T-helper 1 cell treated with Interleukin-12 subunit alpha and Interleukin-12 subunit beta and Interleukin-4 antibody, amounts not matched to agents 30 μg/mL and 1 μg/mL, for 36 hours (primary cell): Measurements from ENCODE around the gene SLC35G6.
A peak's percentile ranks its signal among the peaks of the same experiment; 100 is the strongest.

Experiments used
- H3K27ac Mint-ChIP-seq: one replicate; pipeline ENCODE4 v1.8.0; 2021; ENCODE audit warnings: mild to moderate bottlenecking, mixed read lengths
- H3K27me3 Mint-ChIP-seq: one replicate; pipeline ENCODE4 v1.8.0; 2021; ENCODE audit warnings: low read depth, mixed read lengths
- H3K36me3 Mint-ChIP-seq: one replicate; pipeline ENCODE4 v1.8.0; 2021; ENCODE audit warnings: low read depth, mixed read lengths
- H3K4me1 Mint-ChIP-seq: one replicate; pipeline ENCODE4 v1.8.0; 2021; ENCODE audit warnings: low read depth, mixed read lengths
- H3K4me3 Mint-ChIP-seq: one replicate; pipeline ENCODE4 v1.8.0; 2021; ENCODE audit warnings: mild to moderate bottlenecking, moderate library complexity, mixed read lengths
- H3K9me3 Mint-ChIP-seq: one replicate; pipeline ENCODE4 v1.8.0; 2021; ENCODE audit warnings: mixed read lengths

SLC35G6 gene

DNA sequence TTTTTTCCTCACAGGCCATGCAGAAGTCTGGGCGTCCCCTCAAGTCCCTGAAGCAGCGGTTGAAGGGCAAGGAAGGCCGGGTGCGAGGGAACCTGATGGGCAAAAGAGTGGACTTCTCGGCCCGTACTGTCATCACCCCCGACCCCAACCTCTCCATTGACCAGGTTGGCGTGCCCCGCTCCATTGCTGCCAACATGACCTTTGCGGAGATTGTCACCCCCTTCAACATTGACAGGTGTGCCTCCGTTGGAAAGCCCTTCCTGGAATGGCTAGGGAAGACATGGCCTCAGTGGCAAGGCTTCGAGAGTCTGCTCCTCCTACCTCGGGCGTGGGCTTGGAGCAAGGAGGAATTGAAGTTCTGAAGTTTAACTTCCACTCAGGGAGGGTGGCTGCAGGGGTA, 16.4 kb downstream of the SLC35G6 start:
- no peaks in the 10 kb centered on the region for H3K27me3 Mint-ChIP-seq
- H3K9me3 Mint-ChIP-seq: no peaks in the 10 kb centered on the region
- no peak overlapping the region for H3K27ac Mint-ChIP-seq
- H3K4me1 Mint-ChIP-seq: peaks cover 15% of the 10 kb centered on the region
- H3K36me3 Mint-ChIP-seq: peaks cover 63% of the 10 kb centered on the region
- H3K4me3 Mint-ChIP-seq: no peak overlapping the region

DNA sequence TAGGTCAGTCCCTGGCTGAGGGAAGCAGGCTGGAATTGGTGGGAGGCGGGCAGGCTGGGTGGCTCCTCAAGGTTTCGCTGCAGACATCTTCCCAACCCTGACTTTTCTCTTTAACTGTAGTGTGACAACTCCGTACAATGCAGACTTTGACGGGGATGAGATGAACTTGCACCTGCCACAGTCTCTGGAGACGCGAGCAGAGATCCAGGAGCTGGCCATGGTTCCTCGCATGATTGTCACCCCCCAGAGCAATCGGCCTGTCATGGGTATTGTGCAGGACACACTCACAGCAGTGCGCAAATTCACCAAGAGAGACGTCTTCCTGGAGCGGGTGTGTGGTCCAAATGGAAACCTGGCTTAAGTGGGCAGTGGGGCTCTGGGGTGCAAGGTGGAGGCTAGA, 17.9 kb downstream of the SLC35G6 start:
- Mint-ChIP-seq H3K36me3 (peaks cover 66% of the 10 kb centered on the region), H3K27me3 (no peaks in the 10 kb centered on the region), H3K9me3 (no peaks in the 10 kb centered on the region), H3K4me1 (peaks cover 6% of the 10 kb centered on the region), H3K27ac (no peak overlapping the region), H3K4me3 (no peak overlapping the region)

DNA sequence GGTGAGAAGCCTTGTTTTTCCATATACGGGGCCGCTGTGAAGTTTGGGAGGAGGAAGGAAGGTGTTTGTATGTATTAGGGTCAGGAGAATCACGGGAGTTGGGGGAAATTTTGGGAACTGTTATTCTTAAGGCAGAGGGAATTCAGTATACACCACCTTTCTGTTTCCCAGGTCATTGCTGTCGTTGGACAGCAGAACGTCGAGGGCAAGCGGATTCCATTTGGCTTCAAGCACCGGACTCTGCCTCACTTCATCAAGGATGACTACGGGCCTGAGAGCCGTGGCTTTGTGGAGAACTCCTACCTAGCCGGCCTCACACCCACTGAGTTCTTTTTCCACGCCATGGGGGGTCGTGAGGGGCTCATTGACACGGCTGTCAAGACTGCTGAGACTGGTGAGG, 20.5 kb downstream of the SLC35G6 start:
- Mint-ChIP-seq H3K9me3 (no peaks in the 10 kb centered on the region), H3K27ac (no peak overlapping the region), H3K36me3 (peaks cover 68% of the 10 kb centered on the region), H3K4me1 (no peaks in the 10 kb centered on the region), H3K4me3 (no peak overlapping the region), H3K27me3 (no peaks in the 10 kb centered on the region)

DNA sequence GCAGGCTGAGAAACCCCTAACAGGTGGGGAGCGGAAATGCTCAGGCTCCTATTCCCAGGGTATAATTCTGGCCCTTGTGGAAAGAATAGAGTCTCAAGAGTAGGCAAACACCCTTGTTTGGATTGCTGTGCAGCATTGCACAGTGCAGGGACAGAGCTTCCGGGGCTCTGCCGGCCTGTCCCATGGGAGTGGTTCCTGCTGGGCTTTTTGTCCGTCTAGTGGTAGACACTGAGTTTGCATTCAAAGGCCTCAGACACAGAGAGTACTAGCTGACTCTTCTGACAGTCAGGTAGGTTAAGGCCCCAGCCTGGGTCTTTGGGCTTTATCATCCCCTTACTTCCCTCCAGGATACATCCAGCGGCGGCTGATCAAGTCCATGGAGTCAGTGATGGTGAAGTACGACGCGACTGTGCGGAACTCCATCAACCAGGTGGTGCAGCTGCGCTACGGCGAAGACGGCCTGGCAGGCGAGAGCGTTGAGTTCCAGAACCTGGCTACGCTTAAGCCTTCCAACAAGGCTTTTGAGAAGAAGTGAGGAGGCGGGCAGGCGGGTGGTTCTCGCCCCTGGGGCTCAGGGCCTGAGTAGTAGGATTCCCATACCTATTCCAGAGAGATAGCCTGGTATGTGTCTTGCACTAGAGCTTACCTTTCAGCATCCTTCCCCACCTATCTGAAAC, 21.1 kb downstream of the SLC35G6 start:
- Mint-ChIP-seq H3K9me3 (no peaks in the 10 kb centered on the region), H3K4me1 (no peaks in the 10 kb centered on the region), H3K36me3 (peaks cover 64% of the 10 kb centered on the region), H3K27ac (no peak overlapping the region), H3K4me3 (no peak overlapping the region), H3K27me3 (no peaks in the 10 kb centered on the region)

DNA sequence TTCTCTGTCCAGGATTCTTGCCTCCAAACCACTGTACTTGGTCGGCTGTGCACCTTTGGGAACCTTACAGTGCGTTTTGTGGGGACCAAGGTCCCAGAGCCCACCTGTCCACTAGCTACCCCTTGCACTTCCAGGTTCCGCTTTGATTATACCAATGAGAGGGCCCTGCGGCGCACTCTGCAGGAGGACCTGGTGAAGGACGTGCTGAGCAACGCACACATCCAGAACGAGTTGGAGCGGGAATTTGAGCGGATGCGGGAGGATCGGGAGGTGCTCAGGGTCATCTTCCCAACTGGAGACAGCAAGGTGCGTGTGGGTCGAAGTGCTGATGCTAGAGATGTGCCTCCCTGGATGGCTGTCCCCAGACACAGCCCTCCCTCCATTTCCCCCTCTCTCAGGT, 21.7 kb downstream of the SLC35G6 start:
- Mint-ChIP-seq H3K4me3 (no peak overlapping the region), H3K9me3 (no peaks in the 10 kb centered on the region), H3K36me3 (peaks cover 66% of the 10 kb centered on the region), H3K4me1 (no peaks in the 10 kb centered on the region), H3K27ac (no peak overlapping the region), H3K27me3 (no peaks in the 10 kb centered on the region)

DNA sequence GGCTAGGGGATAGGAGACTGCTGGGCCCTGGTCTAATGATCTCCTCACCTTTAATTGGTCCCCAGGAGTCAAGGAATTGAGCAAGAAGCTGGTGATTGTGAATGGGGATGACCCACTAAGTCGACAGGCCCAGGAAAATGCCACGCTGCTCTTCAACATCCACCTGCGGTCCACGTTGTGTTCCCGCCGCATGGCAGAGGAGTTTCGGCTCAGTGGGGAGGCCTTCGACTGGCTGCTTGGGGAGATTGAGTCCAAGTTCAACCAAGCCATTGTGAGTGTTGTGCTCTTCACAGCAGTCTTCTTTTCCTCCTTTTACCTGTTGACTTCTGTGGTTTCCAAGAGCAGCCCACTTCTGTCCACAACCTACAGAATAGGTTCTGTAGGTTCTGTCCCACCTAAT, 22.3 kb downstream of the SLC35G6 start:
- Mint-ChIP-seq H3K4me1 (no peaks in the 10 kb centered on the region), H3K36me3 (peaks cover 67% of the 10 kb centered on the region), H3K27ac (no peak overlapping the region), H3K4me3 (no peak overlapping the region), H3K9me3 (no peaks in the 10 kb centered on the region), H3K27me3 (no peaks in the 10 kb centered on the region)

DNA sequence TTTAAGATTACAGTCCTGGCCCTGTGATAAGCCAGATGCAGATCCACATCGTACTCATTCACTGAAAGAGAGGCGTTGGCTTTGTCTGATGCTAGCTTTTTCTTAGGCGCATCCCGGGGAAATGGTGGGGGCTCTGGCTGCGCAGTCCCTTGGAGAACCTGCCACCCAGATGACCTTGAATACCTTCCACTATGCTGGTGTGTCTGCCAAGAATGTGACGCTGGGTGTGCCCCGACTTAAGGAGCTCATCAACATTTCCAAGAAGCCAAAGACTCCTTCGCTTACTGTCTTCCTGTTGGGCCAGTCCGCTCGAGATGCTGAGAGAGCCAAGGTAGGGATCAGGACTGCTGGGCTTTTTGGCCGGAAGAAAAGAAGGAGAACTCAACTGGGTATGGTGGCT, 26.9 kb downstream of the SLC35G6 start:
- Mint-ChIP-seq H3K9me3 (no peaks in the 10 kb centered on the region), H3K4me3 (no peak overlapping the region), H3K27ac (peak overlapping the region; percentile 27), H3K27me3 (no peaks in the 10 kb centered on the region), H3K4me1 (no peaks in the 10 kb centered on the region), H3K36me3 (peaks cover 65% of the 10 kb centered on the region)

DNA sequence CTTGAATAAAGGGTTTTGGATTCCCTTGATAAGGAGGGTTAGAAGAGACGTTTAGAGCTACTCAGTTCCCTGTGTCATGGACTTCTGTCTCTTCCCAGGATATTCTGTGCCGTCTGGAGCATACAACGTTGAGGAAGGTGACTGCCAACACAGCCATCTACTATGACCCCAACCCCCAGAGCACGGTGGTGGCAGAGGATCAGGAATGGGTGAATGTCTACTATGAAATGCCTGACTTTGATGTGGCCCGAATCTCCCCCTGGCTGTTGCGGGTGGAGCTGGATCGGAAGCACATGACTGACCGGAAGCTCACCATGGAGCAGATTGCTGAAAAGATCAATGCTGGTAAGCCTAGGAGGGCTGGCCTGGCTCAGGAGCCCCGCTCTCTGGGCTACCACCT, 27.6 kb downstream of the SLC35G6 start:
- Mint-ChIP-seq H3K9me3 (no peaks in the 10 kb centered on the region), H3K27me3 (no peaks in the 10 kb centered on the region), H3K36me3 (peaks cover 65% of the 10 kb centered on the region), H3K4me3 (no peak overlapping the region), H3K4me1 (no peaks in the 10 kb centered on the region), H3K27ac (no peak overlapping the region)

DNA sequence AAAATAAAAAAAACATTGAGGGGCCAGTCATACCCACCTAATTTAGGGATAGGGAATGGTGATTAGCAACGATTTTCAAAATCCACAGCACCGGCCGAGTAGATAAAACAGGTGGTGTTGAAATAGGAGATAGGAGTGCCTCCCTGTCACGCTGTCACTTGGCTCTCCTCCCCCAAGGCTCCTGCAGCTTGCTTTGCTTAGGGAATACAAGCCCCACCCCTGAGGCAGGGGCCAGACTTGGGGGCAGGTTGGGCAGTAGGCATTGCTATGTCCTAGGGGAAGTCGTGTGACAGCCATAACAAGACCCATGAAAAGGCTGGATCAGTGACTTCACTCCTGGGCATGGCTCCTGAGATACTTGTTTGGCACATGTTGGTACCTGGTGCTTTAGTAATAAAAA, 28.7 kb downstream of the SLC35G6 start:
- Mint-ChIP-seq H3K4me1 (no peaks in the 10 kb centered on the region), H3K27ac (no peak overlapping the region), H3K27me3 (no peaks in the 10 kb centered on the region), H3K36me3 (peaks cover 65% of the 10 kb centered on the region), H3K9me3 (no peaks in the 10 kb centered on the region), H3K4me3 (no peak overlapping the region)

DNA sequence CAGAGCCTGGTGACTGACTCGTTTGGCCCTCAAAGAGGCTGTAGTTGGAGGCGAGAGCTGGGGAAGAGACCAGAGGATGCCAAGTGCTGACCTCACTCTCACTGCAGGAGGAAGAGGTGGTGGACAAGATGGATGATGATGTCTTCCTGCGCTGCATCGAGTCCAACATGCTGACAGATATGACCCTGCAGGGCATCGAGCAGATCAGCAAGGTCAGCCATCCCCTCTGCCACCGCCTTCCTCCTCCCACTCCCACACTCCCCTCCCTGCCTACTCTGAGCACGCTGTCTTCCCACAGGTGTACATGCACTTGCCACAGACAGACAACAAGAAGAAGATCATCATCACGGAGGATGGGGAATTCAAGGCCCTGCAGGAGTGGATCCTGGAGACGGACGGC, 29.9 kb downstream of the SLC35G6 start:
- H3K9me3 Mint-ChIP-seq: no peaks in the 10 kb centered on the region
- H3K27ac Mint-ChIP-seq: no peak overlapping the region
- no peaks in the 10 kb centered on the region for H3K27me3 Mint-ChIP-seq
- no peak overlapping the region for H3K4me3 Mint-ChIP-seq
- H3K36me3 Mint-ChIP-seq: peaks cover 59% of the 10 kb centered on the region
- H3K4me1 Mint-ChIP-seq: no peaks in the 10 kb centered on the region

DNA sequence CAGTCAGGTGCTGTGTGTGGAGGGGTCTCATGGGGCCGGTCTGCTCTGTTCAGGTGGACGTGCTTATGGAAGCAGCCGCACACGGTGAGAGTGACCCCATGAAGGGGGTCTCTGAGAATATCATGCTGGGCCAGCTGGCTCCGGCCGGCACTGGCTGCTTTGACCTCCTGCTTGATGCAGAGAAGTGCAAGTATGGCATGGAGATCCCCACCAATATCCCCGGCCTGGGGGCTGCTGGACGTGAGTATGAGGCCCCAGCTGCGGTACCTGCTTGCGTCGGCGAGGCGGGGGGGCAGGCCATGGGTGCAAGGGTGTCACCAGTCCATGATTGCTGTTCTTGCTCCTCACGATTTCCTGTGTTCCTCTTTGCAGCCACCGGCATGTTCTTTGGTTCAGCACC, 30.9 kb downstream of the SLC35G6 start:
- H3K27ac Mint-ChIP-seq: no peak overlapping the region

DNA sequence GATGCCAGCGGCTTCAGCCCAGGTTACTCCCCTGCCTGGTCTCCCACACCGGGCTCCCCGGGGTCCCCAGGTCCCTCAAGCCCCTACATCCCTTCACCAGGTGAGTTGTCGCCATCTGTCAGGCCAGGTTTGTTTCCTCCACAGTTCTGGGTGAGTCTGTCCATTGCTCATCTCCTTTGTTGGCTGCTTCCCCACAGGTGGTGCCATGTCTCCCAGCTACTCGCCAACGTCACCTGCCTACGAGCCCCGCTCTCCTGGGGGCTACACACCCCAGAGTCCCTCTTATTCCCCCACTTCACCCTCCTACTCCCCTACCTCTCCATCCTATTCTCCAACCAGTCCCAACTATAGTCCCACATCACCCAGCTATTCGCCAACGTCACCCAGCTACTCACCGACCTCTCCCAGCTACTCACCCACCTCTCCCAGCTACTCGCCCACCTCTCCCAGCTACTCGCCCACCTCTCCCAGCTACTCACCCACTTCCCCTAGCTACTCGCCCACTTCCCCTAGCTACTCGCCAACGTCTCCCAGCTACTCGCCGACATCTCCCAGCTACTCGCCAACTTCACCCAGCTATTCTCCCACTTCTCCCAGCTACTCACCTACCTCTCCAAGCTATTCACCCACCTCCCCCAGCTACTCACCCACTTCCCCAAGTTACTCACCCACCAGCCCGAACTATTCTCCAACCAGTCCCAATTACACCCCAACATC, 31.7 kb downstream of the SLC35G6 start:
- Mint-ChIP-seq H3K27ac (peak overlapping the region; percentile 42), H3K36me3 (peaks cover 45% of the 10 kb centered on the region), H3K4me3 (no peak overlapping the region), H3K4me1 (no peaks in the 10 kb centered on the region), H3K9me3 (no peaks in the 10 kb centered on the region), H3K27me3 (no peaks in the 10 kb centered on the region)

More for the DNA sequence above, 30.9 kb downstream of the SLC35G6 start:
- Mint-ChIP-seq H3K9me3 (no peaks in the 10 kb centered on the region), H3K36me3 (peaks cover 52% of the 10 kb centered on the region), H3K4me1 (no peaks in the 10 kb centered on the region), H3K4me3 (no peak overlapping the region), H3K27me3 (no peaks in the 10 kb centered on the region)

DNA sequence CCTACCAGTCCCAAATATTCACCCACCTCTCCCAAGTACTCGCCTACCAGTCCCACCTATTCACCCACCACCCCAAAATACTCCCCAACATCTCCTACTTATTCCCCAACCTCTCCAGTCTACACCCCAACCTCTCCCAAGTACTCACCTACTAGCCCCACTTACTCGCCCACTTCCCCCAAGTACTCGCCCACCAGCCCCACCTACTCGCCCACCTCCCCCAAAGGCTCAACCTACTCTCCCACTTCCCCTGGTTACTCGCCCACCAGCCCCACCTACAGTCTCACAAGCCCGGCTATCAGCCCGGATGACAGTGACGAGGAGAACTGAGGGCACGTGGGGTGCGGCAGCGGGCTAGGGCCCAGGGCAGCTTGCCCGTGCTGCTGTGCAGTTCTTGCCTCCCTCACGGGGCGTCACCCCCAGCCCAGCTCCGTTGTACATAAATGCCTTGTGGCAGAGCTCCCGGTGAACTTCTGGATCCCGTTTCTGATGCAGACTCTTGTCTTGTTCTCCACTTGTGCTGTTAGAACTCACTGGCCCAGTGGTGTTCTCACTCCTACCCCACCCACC, 32.7 kb downstream of the SLC35G6 start:
- H3K36me3 Mint-ChIP-seq: peaks cover 37% of the 10 kb centered on the region
- no peaks in the 10 kb centered on the region for H3K9me3 Mint-ChIP-seq
- no peak overlapping the region for H3K4me3 Mint-ChIP-seq
- no peaks in the 10 kb centered on the region for H3K27me3 Mint-ChIP-seq
- no peak overlapping the region for H3K27ac Mint-ChIP-seq
- no peaks in the 10 kb centered on the region for H3K4me1 Mint-ChIP-seq

DNA sequence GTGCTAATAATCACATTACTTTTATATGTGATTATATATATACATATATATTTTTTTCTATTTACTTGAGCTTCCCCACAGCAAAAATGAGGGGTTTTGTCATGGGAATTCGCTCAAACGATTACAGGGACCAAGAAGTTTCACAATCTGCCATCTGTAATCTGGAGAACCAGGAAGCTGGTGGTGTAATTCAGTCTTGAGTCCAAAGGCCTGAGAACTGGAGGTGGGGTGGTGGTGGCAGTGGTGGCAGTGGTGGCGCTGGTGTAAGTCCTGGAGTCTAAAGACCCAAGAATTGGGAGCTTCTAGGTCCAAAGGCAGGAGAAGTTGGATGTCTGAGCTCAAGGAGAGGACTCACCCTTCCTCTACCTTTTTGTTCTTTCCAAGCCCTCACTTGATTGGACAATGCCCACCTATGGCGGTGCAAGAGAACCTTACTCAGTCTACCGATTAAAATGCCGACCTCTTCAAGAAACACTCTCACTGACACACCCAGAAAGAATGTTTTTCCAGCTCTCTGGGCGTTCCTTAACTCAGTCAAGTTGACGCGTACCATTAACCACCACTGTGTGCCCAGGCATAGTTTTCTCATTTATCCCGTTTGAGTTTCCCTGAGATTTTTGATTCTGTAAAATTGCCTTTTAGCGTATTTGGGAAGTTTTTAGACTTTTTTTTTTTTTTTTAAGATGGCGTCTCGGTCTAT, 34.8 kb downstream of the SLC35G6 start:
- H3K9me3 Mint-ChIP-seq: no peaks in the 10 kb centered on the region
- H3K27ac Mint-ChIP-seq: no peak overlapping the region
- H3K36me3 Mint-ChIP-seq: peaks cover 25% of the 10 kb centered on the region
- H3K4me1 Mint-ChIP-seq: no peaks in the 10 kb centered on the region
- H3K4me3 Mint-ChIP-seq: no peak overlapping the region
- no peaks in the 10 kb centered on the region for H3K27me3 Mint-ChIP-seq

DNA sequence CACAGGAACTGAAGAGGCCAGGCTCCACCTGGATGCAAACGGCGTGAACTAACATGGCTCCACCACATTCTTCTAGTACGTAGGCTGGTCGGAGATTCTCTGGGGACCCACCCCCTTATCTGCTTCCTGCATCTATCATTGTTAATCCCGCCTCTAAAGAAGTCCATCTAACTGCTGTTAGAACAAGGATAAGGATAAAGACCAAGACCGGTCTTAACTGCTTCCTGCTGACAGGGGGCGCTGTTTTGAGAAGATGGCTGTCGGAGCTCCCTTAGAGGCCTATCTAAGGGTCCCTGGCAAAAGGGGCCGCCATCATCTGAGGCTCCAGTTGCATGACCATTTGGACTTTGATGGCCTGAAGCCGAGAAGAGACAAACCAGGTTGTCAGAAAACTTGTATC, 41.8 kb downstream of the SLC35G6 start:
- H3K4me3 Mint-ChIP-seq: no peak overlapping the region
- H3K27me3 Mint-ChIP-seq: no peaks in the 10 kb centered on the region
- peaks cover 1% of the 10 kb centered on the region for H3K36me3 Mint-ChIP-seq
- peaks cover 4% of the 10 kb centered on the region for H3K4me1 Mint-ChIP-seq
- no peak overlapping the region for H3K27ac Mint-ChIP-seq
- H3K9me3 Mint-ChIP-seq: no peaks in the 10 kb centered on the region
